GM21360 (cell line): ENCODE data around the gene MRC2.

ENCODE experiments used
- ATAC-seq: cut with Tn5 transposase; IDR thresholded peaks from one replicate; pipeline ENCODE4 v1.9.1; 2021; ENCODE audit warnings: mild to moderate bottlenecking, moderate library complexity; ENCODE audit not compliant: unreplicated experiment

MRC2 gene

GRCh38 chr17:62658136-62658920, 30.9 kb downstream of the MRC2 start:
- no peak for ATAC-seq

- no peak for ATAC-seq
These were observed 33.2 kb downstream of the MRC2 start for GRCh38 chr17:62660629-62661118.

DNA sequence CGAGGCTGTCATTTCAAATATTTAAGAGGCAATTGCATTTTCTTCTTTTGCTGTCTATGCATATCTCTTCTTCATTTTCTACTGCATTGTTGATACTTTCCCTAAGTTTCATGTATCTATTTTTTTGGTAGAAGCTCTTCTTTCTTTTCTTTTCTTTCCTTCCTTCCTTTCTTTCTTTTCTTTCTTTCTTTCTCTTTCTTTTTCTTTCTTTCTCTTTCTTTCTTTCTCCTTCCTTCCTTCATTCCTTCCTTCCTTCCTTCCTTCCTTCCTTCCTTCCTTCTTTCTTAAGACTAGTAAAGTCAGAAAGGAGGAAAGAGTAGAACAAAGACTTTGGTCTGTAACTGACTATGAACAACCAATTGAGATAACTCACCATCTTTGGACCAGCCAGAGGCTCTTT, 33.9 kb downstream of the MRC2 start:
- no peak for ATAC-seq

- no peak for ATAC-seq
These were observed 35.4 kb downstream of the MRC2 start for GRCh38 chr17:62662855-62663254.

DNA sequence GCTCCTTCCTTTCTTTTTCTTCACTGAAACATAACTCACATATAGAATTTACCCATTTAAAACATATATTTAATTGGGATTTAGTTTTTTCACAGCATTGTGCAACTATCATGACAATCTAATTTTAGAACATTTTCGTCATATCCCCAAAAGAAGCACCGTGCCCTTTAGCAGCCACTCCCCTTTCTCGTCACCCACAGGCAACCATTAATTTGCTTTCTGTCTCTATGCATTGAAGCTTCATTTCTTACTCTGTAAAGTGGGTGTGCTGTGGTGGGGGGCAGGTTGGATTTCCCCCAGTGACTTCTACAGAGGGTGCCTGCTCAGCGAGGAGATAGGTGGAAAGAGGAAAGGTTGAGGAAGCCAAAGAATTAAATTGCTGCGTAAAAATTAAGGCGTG, 35.8 kb downstream of the MRC2 start:
- ATAC-seq: no peak

GRCh38 chr17:62664336-62665120, 37.1 kb downstream of the MRC2 start:
- ATAC-seq: no peak

DNA sequence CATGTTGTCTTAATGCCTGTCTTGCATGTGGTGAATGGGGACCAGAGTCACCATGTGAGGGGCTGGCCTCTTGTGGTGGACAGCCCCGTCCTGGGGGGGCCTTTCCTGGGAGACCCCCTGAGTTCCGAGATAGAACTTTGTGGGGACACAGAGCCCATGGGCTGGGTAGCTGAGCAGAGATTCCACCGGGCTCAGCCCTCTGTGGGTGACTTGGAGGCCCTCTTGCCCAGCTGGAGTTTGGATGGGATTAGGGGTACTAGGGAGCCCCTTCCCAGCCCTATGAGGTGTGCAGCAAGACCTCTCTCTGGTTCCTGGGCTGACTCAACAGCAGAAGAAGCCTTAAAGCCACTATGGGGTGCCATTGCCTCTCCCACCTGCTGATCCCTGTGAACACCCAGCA, 38.1 kb downstream of the MRC2 start:
- ATAC-seq: no peak

GRCh38 chr17:62666061-62666800, 38.8 kb downstream of the MRC2 start:
- no peak for ATAC-seq

DNA sequence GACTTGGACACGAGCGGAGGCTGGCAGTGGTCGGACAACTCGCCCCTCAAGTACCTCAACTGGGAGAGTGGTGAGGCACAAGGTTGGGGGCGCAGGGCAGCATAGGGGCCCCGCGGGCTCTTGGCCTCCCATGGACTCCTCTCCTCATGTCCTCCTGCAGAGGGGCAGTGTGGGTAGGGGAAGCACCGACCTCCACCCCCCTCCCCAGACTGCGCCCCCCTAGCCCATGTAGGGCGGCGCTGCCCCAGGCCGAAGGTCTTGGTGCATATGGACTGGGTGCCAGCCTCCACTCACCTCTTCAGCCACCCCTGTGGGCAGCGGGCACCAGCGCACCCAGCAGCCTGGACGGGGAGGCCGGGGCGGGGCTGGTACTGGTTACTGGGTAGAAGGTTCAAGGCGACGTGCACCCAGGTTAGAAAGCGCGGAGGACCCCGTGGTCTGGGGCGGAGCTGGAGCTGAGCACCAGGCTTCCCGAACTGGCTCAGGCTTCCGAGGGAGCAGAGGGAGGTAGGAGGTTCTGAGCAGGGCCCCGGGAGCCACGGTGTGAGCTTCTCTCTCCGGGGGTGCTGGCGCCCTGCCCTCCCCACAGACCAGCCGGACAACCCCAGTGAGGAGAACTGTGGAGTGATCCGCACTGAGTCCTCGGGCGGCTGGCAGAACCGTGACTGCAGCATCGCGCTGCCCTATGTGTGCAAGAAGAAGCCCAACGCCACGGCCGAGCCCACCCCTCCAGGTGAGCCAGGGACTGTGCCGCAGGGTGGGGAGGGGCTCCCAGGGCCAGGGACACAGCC, 39.5 kb downstream of the MRC2 start:
- ATAC-seq: no peak

GRCh38 chr17:62668091-62668804, 40.8 kb downstream of the MRC2 start:
- no peak for ATAC-seq

DNA sequence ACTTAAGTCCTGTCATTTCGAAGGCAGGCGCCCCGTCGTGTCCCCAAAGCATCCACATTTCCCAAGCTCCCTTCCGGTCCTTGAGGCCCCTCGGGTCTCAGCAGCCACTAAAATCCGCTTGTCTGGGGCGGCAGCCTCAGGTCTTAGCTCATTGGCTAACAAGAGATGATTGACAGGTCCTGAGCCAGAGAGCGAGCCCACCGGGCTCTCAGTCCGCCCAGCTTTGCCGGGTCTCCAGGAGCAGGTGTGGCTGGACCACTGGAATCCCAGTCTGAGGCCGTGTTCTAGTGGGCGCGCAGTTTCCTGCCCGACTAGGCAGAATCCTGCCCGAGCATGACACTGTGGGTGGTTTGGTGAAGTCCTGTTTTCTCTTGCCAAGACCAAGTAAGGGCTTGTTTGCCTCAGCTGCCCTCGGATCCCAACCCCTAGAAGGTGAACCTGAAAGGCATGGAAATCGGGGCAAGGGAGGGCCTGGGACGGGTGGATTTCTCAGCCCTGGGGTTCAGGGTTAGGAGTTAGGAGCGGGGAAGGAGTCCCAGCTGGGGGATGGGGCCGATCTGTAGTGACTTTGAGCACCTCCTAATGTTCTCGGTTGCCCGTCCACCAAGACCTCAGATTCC, 42.8 kb downstream of the MRC2 start:
- no peak for ATAC-seq

GRCh38 chr17:62671553-62671952, 44.1 kb downstream of the MRC2 start:
- ATAC-seq: no peak

GRCh38 chr17:62672957-62673356, 45.5 kb downstream of the MRC2 start:
- ATAC-seq: no peak

DNA sequence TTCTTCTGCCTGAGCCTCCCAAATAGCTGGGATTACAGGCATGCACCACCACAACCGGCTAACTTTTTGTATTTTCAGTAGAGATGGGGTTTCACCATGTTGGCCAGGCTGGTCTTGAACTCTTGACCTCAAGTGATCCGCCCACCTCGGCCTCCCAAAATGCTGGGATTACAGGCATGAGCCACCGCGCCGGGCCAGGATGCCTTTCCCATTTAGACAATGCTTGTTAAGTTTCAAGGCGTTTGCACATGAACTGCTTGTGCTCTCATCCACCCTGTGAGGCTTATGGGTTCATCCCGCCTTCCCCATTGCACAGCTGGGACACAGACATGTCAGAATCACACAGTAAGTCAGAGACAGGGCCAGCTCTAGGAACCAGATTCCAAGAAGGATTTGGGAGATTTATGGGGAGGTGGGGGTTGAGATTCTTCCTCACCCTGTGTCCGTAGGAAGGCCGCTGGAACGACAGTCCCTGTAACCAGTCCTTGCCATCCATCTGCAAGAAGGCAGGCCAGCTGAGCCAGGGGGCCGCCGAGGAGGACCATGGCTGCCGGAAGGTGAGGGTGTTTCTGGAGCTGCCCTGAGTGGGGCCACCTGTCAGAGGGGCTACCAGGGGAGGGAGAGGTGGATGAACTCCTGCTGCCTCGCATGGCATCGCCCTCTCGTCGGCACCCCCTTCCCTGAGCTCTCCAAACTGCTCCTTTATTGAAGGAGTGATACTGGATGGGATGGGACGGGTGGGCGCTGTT, 46.3 kb downstream of the MRC2 start:
- no peak for ATAC-seq

GRCh38 chr17:62674363-62674739, 46.9 kb downstream of the MRC2 start:
- ATAC-seq: no peak

- ATAC-seq: no peak
These were observed 47.4 kb downstream of the MRC2 start for GRCh38 chr17:62674841-62675240.

DNA sequence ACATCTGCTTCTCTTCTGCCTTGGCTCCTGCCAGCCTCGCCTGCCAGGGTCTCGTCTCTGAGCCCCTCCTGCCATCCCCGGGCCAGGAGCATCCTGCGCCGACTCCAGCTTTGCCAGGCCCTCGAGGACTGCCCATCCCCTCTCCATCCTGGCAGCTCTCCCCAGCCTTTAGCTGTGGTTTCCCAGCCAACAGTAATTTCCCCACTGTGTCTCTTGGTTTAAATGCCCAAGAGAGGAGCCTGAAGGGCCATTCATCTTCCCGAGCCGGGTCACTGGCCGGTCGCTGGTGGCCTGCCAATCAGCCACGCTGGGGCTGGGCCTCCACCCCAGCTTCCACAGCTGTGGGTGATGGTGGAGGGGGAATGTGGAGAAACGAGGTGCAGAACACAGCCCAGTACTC, 47.8 kb downstream of the MRC2 start:
- no peak for ATAC-seq

DNA sequence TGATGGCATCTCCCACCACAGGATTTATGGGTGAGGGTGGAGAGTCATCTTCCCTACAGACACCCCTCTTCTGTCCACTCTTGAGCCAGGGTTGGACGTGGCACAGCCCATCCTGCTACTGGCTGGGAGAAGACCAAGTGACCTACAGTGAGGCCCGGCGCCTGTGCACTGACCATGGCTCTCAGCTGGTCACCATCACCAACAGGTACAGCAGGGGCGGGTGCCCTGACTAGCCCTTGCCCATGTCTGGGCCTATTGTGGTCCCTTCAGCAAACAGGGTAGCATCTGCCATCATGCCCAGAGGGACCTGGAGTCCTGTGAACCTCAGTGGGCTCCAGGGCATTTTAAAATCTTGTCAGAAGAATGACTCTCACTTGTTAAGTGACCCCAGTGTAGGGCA, 48.2 kb downstream of the MRC2 start:
- no peak for ATAC-seq
